Panc1 (cell line): ENCODE results near the gene KCNQ1. TPM values are rescaled to one million over a fixed set of nuclear protein-coding genes. Genes with fewer than 3 reads are reported as not detected.

ENCODE experiments used
- ATAC-seq: fragments of 200-7000 bp; cut with Tn5 transposase; 2 replicates; pipeline ENCODE4 v1.9.1; 2020; ENCODE audit warnings: mild to moderate bottlenecking, moderate library complexity
- BruUV-seq: library from RNA; stranded (reverse); fragments of 400-500 nt; replicated peaks from 2 replicates; lab custom pipeline; 2021; lab: Mats Ljungman, UMichigan
- CTCF ChIA-PET: fragments of 300-600 bp; sonication (Branson Sonifier 250); formaldehyde crosslinking; loops from one replicate; lab custom pipeline; 2022; ENCODE audit warnings: antibody characterized with exemption; lab: Charles Lee
- POLR2A ChIA-PET: fragments of 300-600 bp; sonication (Branson Sonifier 250); formaldehyde crosslinking; loops from one replicate; lab custom pipeline; 2022; ENCODE audit warnings: antibody characterized with exemption; lab: Charles Lee
- DNase-seq: peaks from one replicate; pipeline ENCODE4 v3.0.0-alpha.2; 2010; ENCODE audit warnings: low read depth, low spot score
- H3K27ac ChIP-seq: 2 replicates; pipeline ENCODE4 v1.5.1; 2011; ENCODE audit warnings: mild to moderate bottlenecking, low read length, inconsistent platforms
- H3K27me3 ChIP-seq: fragments of 200-500 bp; sonication (Bioruptor generic); 2 replicates; pipeline ENCODE4 v1.6.0; 2014; ENCODE audit warnings: low read length, inconsistent platforms; ENCODE audit not compliant: control insufficient read depth, insufficient read depth
- H3K36me3 ChIP-seq: fragments of 200-500 bp; sonication (Bioruptor generic); 2 replicates; pipeline ENCODE4 v1.5.1; 2014; ENCODE audit warnings: inconsistent platforms, mild to moderate bottlenecking, low read length, moderate library complexity; ENCODE audit not compliant: control insufficient read depth, insufficient read depth
- H3K4me1 ChIP-seq: 2 replicates; pipeline ENCODE4 v1.5.1; 2011; ENCODE audit warnings: inconsistent platforms, mild to moderate bottlenecking, low read length, moderate library complexity; ENCODE audit not compliant: control insufficient read depth, insufficient read depth
- H3K4me3 ChIP-seq, 2 experiments: 2 replicates each; pipeline ENCODE4 v1.5.1; 2011 to 2012; ENCODE audit warnings: low read depth in 2 of 2, low read length in 2 of 2, mild to moderate bottlenecking in 2 of 2, inconsistent platforms in 1 of 2, moderate library complexity in 1 of 2
- H3K9me3 ChIP-seq: fragments of 200-500 bp; sonication (Bioruptor generic); 2 replicates; pipeline ENCODE4 v1.5.1; 2014; ENCODE audit warnings: low read depth, mild to moderate bottlenecking, inconsistent platforms, low read length, moderate library complexity; ENCODE audit not compliant: control insufficient read depth, insufficient read depth
- CTCF ChIP-seq: fragments of 450-650 bp; IDR thresholded peaks from 2 replicates; pipeline ENCODE4 v1.5.1; 2017; ENCODE audit warnings: mild to moderate bottlenecking
- REST ChIP-seq, 2 experiments: IDR thresholded peaks; 2 replicates each; pipeline ENCODE4 v1.6.1; 2011 to 2012; ENCODE audit warnings: low read depth in 2 of 2, control low read depth in 1 of 2, low read length in 1 of 2, mild to moderate bottlenecking in 1 of 2, moderate library complexity in 1 of 2; ENCODE audit not compliant: insufficient read depth in 1 of 2
- in situ Hi-C: cut with HindIII; loops from 2 replicates; pipeline ENCODE4 v1.10.0; 2016; ENCODE audit warnings: low sequenced_read_pairs, low pct_unique_long_range_greater_than_20kb
- intact Hi-C: fragments of 100-400 bp; cut with micrococcal nuclease; formaldehyde crosslinking; loops from one replicate; pipeline ENCODE4 v1.10.0; 2022; ENCODE audit not compliant: unreplicated experiment
- total RNA-seq: library from RNA; stranded (reverse); gene quantifications from one replicate; pipeline ENCODE4 v1.2.1, GENCODE V29; 2021; ENCODE audit not compliant: unreplicated experiment

KCNQ1 gene
- total RNA-seq, 1 experiment from 2014 or later, result 1.0 TPM

GRCh38 chr11:2531277-2531986 is 86.6 kb downstream of the KCNQ1 start:
- Histone ChIP-seq H3K4me3 (no peak overlapping the region), H3K9me3 (no peaks in the 10 kb centered on the region), H3K27ac (no peak overlapping the region), H3K36me3 (no peaks in the 10 kb centered on the region), H3K4me1 (peaks cover 15% of the 10 kb centered on the region), H3K27me3 (no peaks in the 10 kb centered on the region)
- POLR2A ChIA-PET, result no interaction called here
- peak; percentile 55 for DNase-seq
- CTCF ChIA-PET, result interaction anchor here (1.0 to 5.5 kb wide), 10 partner anchors 86 to 399 kb away, joined by 3 to 132 read pairs (median 7); partner anchors contain the start of genes CDKN1C and TSSC4
- intact Hi-C loops, result loop anchor here (1.0 kb wide), 1 partner anchor 103 kb away; no protein-coding TSS in a partner anchor
- ATAC-seq, result peak; percentile 71
- no TSS peak for BruUV-seq
- TF ChIP-seq REST (IDR thresholded peaks at IDR 0.05; ENCODE audit: insufficient read depth in 1 of 2, low read depth in 2 of 2, low read length in 1 of 2) (no peak), CTCF (peak; percentile 98)
- in situ Hi-C loops, result no loop called here

DNA sequence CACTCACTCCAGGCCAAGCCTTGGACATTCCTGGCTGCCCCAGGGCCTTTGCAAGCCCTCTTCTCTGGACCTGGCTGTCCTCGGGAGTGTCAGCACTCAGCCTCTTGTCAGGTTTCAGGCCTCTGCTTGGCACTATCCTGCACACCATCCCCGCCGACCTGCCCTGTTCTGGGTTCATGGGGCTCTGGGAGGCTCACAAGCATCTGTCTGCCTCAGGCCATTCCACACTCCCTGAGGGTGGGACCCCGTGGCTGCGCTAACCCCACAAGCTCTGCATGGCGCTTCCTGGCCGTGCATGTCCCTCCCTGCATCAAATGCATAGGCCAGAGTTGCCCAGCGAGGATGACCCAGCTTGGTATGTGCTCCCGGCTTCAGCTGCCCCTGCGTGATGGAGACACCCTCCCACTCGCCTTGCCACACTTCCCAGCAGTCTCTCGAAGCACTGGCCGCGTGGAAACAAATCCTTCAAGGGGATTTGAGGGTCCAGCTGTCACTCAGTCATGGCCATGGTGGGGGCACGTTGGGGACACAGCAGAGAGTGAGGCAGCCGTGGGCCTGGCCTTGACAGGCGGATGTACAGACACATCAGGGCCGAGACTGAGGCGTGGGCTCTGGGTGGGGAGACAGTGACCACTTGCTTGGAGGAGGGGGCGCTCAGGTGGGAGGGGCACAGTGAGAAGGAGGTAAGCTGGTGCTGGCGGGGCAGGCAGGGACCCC is 87.3 kb downstream of the KCNQ1 start:
- no peak for ATAC-seq
- DNase-seq, result no peak
- ChIA-PET POLR2A (no interaction called here), CTCF (interaction anchor here (0.6 to 5.5 kb wide), 15 partner anchors 11 to 398 kb away, joined by 3 to 132 read pairs (median 6); partner anchors contain the start of genes CDKN1C and TSSC4)
- Histone ChIP-seq H3K4me1 (peaks cover 15% of the 10 kb centered on the region), H3K4me3 (no peak overlapping the region), H3K36me3 (no peaks in the 10 kb centered on the region), H3K27ac (no peak overlapping the region), H3K9me3 (no peaks in the 10 kb centered on the region), H3K27me3 (no peaks in the 10 kb centered on the region)
- in situ Hi-C loops (no loop called here), intact Hi-C loops (loop anchor here (1.0 kb wide), 1 partner anchor 104 kb away; no protein-coding TSS in a partner anchor)
- TF ChIP-seq CTCF, result no peak
- BruUV-seq, result no TSS peak
